Ishikawa (cell line): ENCODE measurements around the gene BNIP1.

Source experiments
- CEBPB ChIP-seq: IDR thresholded peaks from 2 replicates; pipeline ENCODE4 v1.6.1; 2012
- CREB1 ChIP-seq: IDR thresholded peaks from 2 replicates; pipeline ENCODE4 v1.6.1; 2012; ENCODE audit warnings: low read depth
- EP300 ChIP-seq: IDR thresholded peaks from 2 replicates; pipeline ENCODE4 v1.6.1; 2012; ENCODE audit warnings: borderline replicate concordance
- FOXM1 ChIP-seq: IDR thresholded peaks from 2 replicates; pipeline ENCODE4 v1.6.1; 2012; ENCODE audit warnings: low read depth, borderline replicate concordance
- NFIC ChIP-seq: IDR thresholded peaks from 2 replicates; pipeline ENCODE4 v1.6.1; 2012
- RAD21 ChIP-seq: IDR thresholded peaks from 2 replicates; pipeline ENCODE4 v1.6.1; 2012; ENCODE audit warnings: low read depth
- REST ChIP-seq: IDR thresholded peaks from 2 replicates; pipeline ENCODE4 v1.6.1; 2012; ENCODE audit warnings: low read depth, mild to moderate bottlenecking
- TAF1 ChIP-seq: IDR thresholded peaks from 2 replicates; pipeline ENCODE4 v1.6.1; 2012; ENCODE audit warnings: low read depth, mild to moderate bottlenecking
- USF1 ChIP-seq: IDR thresholded peaks from 2 replicates; pipeline ENCODE4 v1.6.1; 2012
- YY1 ChIP-seq: IDR thresholded peaks from 2 replicates; pipeline ENCODE4 v1.6.1; 2012; ENCODE audit warnings: low read depth
- ZBTB7A ChIP-seq: IDR thresholded peaks from 2 replicates; pipeline ENCODE4 v1.6.1; 2012; ENCODE audit warnings: low read depth

GRCh38 chr5:173172166-173172565, 27.8 kb downstream of the BNIP1 start:
- no peak for TF ChIP-seq EP300
- TF ChIP-seq TAF1: no peak
- no peak for TF ChIP-seq RAD21
- TF ChIP-seq ZBTB7A: no peak
- TF ChIP-seq YY1: no peak
- TF ChIP-seq CEBPB: no peak
- TF ChIP-seq REST: no peak
- TF ChIP-seq FOXM1: no peak
- no peak for TF ChIP-seq CREB1
- TF ChIP-seq USF1: no peak
- no peak for TF ChIP-seq NFIC
